K562 (cell line): ENCODE results near the gene WT1.

Experiments used
- ARNT ChIP-seq, 2 experiments: fragments of 450-650 bp; IDR thresholded peaks; 2 replicates each; pipeline ENCODE4 v1.6.1; 2016; ENCODE audit warnings: mild to moderate bottlenecking in 1 of 2
- CREB1 ChIP-seq, 2 experiments: sonication (generic) in 1 of 2; formaldehyde crosslinking in 1 of 2; IDR thresholded peaks; 2 replicates each; pipeline versions ENCODE4 v1.6.1 to v1.8.0; 2012 to 2022; ENCODE audit warnings: inconsistent platforms in 1 of 2, mild to moderate bottlenecking in 1 of 2, missing genetic modification reagents in 1 of 2, moderate library complexity in 1 of 2
- CTCF ChIP-seq, 3 experiments: IDR thresholded peaks in 2 of 3; conservative IDR thresholded peaks in 1 of 3; 2 replicates each; pipeline ENCODE4 v1.5.1; 2011 to 2012; ENCODE audit warnings: low read length in 3 of 3, mild to moderate bottlenecking in 3 of 3, control low read depth in 2 of 3, improper control_type of control experiment in 1 of 3, inconsistent platforms in 1 of 3, low read depth in 1 of 3, mixed read lengths in 1 of 3, moderate library complexity in 1 of 3; ENCODE audit not compliant: insufficient read depth in 2 of 3
- ELF4 ChIP-seq: fragments of 450-650 bp; formaldehyde crosslinking; IDR thresholded peaks from 2 replicates; pipeline ENCODE4 v1.4.0; 2022; ENCODE audit warnings: missing genetic modification characterization
- GATA2 ChIP-seq: sonication (generic); formaldehyde crosslinking; IDR thresholded peaks from 2 replicates; pipeline ENCODE4 v1.4.0; 2020; ENCODE audit warnings: mild to moderate bottlenecking, missing genetic modification reagents
- IRF2 ChIP-seq: sonication (generic); formaldehyde crosslinking; IDR thresholded peaks from 2 replicates; pipeline ENCODE4 v1.8.1; 2022; ENCODE audit warnings: mild to moderate bottlenecking, missing genetic modification reagents
- NFE2L1 ChIP-seq: fragments of 450-650 bp; IDR thresholded peaks from 2 replicates; pipeline ENCODE4 v1.6.1; 2016; ENCODE audit warnings: missing genetic modification characterization, low read depth, mild to moderate bottlenecking, missing compliant biosample characterization, moderate library complexity, borderline replicate concordance
- RAD21 ChIP-seq, 2 experiments: fragments of 250-450 bp in 1 of 2; fragments of 450-650 bp in 1 of 2; sonication (Bioruptor Pico) in 1 of 2; formaldehyde crosslinking in 1 of 2; IDR thresholded peaks in 1 of 2; conservative IDR thresholded peaks in 1 of 2; 2 replicates each; pipeline versions ENCODE4 v1.4.0 to v1.8.0; 2020 to 2022; ENCODE audit warnings: mild to moderate bottlenecking in 2 of 2, moderate library complexity in 1 of 2
- TAF1 ChIP-seq: IDR thresholded peaks from 2 replicates; pipeline ENCODE4 v1.6.1; 2011; ENCODE audit warnings: mild to moderate bottlenecking, low read length, moderate library complexity; ENCODE audit not compliant: insufficient read depth, control insufficient read depth, severe bottlenecking; ENCODE audit errors: extremely low read depth
- ZNF57 ChIP-seq: fragments of 450-650 bp; formaldehyde crosslinking; IDR thresholded peaks from 2 replicates; pipeline ENCODE4 v1.4.0; 2020; ENCODE audit warnings: mild to moderate bottlenecking, moderate library complexity
- ZNF707 ChIP-seq: fragments of 250-450 bp; sonication (Bioruptor Pico); conservative IDR thresholded peaks from 2 replicates; pipeline ENCODE4 v1.8.0; 2022; ENCODE audit warnings: inconsistent platforms, mild to moderate bottlenecking, moderate library complexity

- TF ChIP-seq ZNF707 (CRISPR knock-in tag) (no peak), IRF2 (CRISPR knock-in tag) (no peak), NFE2L1 (tag) (no peak), CTCF (IDR thresholded peaks at IDR 0.05 in 2 of 3, conservative IDR thresholded peaks at IDR 0.05 in 1 of 3; ENCODE audit: insufficient read depth in 2 of 3, low read depth in 1 of 3, low read length in 3 of 3) (no peak), GATA2 (no peak), ELF4 (CRISPR knock-in tag) (no peak), ARNT (IDR thresholded peaks at IDR 0.05) (no peak), CREB1 (IDR thresholded peaks at IDR 0.05) (no peak), CREB1 (CRISPR knock-in tag; IDR thresholded peaks at IDR 0.05) (no peak), RAD21 (CRISPR knock-in tag; conservative IDR thresholded peaks at IDR 0.05 in 1 of 2, IDR thresholded peaks at IDR 0.05 in 1 of 2) (no peak), ZNF57 (no peak), TAF1 (no peak)
Measured at GRCh38 chr11:32472226-32472625, 36.9 kb upstream of the WT1 start.
